Uterus (tissue), 2 donors: ENCODE results near the gene ZDHHC11.
"Not testable (repeated sequence)": the region's sequence is repeated elsewhere in the genome, so short reads cannot be mapped to it uniquely, and the experiment has no call there.

Experiments used
- POLR2A ChIP-seq, 2 donors: fragments of 450-650 bp; IDR thresholded peaks; one replicate each; pipeline ENCODE4 v1.6.1; 2016; ENCODE audit warnings: antibody characterized with exemption in 2 of 2, mild to moderate bottlenecking in 1 of 2, moderate library complexity in 1 of 2
- TF ChIP-seq, protein P1 (sequence below), 4 experiments: fragments of 200-600 bp in 2 of 4; fragments of 450-650 bp in 2 of 4; sonication (generic) in 2 of 4; IDR thresholded peaks; one replicate each; pipeline ENCODE4 v1.5.1; 2016 to 2019; ENCODE audit warnings: antibody characterized with exemption in 4 of 4, mild to moderate bottlenecking in 2 of 4, moderate library complexity in 1 of 4

DNA sequence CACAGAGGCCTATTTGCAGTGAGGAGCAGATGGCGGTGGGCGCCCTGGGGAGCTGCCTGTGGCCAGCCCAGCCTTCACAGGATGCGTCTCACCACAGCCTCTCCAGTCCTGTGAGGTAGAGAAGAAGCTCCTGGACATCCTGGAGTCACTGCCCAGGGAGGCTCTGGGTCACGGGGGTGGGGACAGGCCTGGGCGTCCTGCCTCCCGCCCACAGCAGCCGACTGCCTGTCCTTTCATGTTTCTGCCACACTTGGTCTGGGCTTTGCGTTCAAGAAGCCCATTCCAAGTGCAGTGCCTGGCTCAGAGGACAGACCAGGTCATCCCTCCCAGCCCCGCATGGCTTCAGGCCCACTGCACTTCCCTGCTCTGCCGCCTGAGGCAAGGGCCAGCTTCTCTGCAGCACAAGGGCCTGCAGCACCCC lies 12.3 kb downstream of the ZDHHC11 start:
- TF ChIP-seq, protein P1, sequence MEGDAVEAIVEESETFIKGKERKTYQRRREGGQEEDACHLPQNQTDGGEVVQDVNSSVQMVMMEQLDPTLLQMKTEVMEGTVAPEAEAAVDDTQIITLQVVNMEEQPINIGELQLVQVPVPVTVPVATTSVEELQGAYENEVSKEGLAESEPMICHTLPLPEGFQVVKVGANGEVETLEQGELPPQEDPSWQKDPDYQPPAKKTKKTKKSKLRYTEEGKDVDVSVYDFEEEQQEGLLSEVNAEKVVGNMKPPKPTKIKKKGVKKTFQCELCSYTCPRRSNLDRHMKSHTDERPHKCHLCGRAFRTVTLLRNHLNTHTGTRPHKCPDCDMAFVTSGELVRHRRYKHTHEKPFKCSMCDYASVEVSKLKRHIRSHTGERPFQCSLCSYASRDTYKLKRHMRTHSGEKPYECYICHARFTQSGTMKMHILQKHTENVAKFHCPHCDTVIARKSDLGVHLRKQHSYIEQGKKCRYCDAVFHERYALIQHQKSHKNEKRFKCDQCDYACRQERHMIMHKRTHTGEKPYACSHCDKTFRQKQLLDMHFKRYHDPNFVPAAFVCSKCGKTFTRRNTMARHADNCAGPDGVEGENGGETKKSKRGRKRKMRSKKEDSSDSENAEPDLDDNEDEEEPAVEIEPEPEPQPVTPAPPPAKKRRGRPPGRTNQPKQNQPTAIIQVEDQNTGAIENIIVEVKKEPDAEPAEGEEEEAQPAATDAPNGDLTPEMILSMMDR (IDR thresholded peaks at IDR 0.05) = not testable (repeated sequence)
- TF ChIP-seq POLR2A (IDR thresholded peaks at IDR 0.05) = not testable (repeated sequence)
